NCI-H748 (cell line): Measurements from ENCODE around the gene KLK11.

Experiments used
- DNase-seq: peaks from one replicate; lab custom pipeline; 2025; ENCODE audit not compliant: unreplicated experiment; lab: John Stamatoyannopoulos, UW

Gene KLK11

DNA sequence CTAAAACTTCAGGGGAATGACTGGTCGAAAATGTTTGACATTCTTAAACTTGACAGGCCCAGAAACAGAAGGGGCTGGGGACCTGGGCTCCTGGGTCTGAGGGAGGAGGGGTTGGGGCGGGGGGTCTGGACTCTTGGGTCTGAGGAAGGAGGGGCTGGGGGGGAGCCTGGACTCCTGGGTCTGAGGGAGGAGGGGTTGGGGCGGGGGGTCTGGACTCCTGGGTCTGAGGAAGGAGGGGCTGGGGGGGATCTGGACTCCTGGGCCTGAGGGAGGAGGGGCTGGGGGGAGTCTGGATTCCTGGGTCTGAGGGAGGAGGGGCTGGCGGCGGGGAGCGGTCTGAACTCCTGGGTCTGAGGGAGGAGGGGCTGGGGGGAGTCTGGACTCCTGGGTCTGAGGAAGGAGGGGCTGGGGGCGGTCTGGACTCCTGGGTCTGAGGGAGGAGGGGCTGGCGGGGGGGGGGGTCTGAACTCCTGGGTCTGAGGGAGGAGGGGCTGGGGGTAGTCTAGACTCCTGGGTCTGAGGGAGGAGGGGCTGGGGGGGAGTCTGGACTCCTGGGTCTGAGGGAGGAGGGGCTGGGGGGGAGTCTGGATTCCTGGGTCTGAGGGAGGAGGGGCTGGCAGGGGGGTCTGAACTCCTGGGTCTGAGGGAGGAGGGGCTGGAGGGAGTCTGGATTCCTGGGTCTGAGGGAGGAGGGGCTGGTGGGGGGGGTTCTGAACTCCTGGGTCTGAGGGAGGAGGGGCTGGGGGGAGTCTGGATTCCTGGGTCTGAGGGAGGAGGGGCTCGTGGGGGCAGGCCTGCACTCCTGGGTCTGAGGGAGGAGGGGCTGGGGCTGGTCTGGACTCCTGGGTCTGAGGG lies 51.5 kb downstream of the KLK11 start:
- DNase-seq = no peak

- DNase-seq = no peak
These were observed 53.5 kb downstream of the KLK11 start for GRCh38 chr19:50972795-50973376.
